Measurements from ENCODE around the gene NDUFAF8.
A peak's percentile ranks its signal among the peaks of the same experiment; 100 is the strongest.

Gene NDUFAF8, protein sequence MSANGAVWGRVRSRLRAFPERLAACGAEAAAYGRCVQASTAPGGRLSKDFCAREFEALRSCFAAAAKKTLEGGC

DNA sequence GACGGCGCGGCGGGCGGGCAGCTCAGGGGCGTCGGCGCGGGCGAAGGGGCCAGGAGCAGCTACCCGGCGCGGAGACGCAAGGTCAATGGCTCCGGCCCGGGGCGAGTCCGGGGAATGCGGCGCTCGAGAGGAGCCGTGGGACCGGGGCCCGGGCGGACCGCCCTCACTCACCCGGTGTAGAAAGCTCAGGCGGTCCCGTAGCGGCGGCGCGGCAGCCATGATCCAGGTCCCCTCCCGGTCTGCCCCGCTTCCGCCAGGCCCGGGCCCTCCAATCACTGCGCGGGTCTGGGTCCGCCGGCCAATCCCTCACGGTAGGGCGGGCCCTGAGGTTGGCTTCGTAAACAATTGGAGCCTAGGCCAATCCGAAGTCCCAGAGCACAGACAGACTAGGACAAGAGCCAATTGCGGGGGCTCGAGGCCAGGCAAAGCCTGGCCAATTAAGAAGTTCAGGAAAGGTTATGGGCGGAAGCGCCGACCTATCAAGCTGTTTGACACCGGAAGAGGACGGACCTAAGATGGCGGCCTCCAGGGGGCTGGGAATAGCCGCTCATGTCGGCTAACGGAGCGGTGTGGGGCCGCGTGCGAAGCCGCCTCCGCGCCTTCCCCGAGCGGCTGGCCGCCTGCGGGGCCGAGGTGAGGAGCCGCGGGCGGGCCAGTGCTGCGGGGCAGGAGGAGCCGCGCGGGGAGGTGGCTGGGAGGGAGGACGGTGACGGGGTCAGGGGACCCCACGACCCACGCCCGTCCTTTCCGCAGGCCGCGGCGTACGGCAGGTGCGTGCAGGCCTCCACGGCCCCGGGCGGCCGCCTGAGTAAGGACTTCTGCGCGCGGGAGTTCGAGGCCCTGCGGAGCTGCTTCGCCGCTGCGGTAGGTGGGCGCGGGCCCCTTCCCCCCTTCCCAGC lies at the start of gene NDUFAF8, which contains the start of gene TEPSIN:
Gene NDUFAF8 (plus strand): TSS at position 504 of the 899 bp plus-strand sequence. CDS start 46 bp downstream, at position 550.
Gene TEPSIN (minus strand): TSS at position 241 of the 899 bp plus-strand sequence. CDS start 22 bp downstream, at position 219.
- peak; percentile 99 for DNase-seq (ENCODE audit: low spot score)

DNA sequence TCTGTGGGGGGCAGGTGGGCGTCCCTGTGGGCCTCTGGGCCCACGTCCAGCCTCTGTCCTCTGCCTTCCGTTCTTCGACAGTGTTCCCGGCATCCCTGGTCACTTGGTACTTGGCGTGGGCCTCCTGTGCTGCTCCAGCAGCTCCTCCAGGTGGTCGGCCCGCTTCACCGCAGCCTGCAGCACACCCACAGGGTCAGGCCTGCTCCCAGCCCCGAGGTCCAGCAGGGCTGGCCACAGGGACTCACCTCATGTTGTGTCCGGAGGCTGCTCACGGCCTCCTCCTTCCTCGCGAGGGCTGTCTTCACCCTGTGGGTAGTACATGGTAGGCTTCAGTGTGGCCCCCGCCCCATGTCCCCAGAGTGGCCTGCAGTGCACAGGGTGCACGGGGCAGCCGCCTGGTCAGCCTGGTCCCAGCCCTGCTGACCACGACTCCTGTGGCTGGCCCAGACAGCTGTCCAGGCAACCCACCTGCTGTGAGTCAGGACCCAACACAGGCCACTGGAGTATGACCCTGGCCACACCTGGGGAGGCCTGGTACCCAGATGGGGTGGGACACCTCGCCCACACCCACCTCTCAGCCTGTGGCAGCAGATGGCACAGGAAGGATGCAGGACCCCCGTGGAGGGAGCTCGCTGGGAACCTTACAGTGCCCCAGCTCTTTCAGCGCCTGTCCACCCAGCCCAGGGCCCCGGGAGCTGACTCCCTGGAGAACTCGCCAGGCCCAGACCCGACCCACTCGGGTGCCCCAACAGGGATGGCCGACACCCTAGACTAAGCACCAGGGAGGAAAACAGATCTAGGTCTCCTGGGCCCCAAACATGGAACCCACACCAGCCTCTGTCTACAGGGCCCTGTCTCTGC lies 49.2 kb upstream of the NDUFAF8 start:
- DNase-seq (ENCODE audit: low spot score) = peak; percentile 47

DNA sequence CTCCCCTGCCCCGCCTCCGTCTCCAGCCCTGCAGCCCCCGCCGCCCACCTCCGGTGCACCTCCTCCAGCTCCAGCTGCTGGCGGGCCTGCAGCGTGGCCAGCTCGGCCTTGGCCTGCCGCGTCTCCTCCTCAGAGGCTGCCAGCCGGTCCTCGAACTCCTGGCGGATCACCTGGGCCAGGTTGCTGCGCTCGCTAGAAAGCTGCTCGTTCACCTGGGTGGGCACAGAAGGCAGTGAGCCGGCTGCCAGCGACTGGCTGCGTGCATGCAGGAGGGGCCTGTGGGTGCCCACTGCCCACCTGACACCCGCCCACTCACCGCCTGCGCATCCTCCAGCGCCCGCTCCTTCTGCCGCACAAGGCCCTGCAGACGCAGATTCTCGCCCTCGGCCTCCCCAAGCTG lies 48.5 kb upstream of the NDUFAF8 start:
- DNase-seq (ENCODE audit: low spot score) = no peak

DNA sequence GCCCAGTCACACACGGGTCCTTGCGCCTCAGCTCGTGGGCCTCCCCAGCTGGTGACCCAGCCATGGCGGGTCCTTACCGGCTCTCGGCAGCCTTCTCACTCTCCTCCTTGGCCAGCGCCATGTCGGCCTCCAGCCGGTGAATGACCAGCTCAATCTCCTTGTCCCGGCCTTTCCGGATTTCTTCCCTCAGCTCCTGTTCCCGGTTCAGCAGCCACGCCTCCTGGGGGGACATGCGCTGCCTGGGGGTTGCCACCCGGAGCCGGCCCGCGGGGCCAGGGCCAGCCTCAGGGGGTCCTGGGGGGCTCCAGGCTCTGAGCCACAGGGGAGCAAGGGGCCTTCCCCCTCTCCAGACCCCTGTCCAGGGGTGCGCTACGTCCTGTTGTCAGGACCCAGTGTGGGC lies 48.0 kb upstream of the NDUFAF8 start:
- DNase-seq (ENCODE audit: low spot score) = no peak

DNA sequence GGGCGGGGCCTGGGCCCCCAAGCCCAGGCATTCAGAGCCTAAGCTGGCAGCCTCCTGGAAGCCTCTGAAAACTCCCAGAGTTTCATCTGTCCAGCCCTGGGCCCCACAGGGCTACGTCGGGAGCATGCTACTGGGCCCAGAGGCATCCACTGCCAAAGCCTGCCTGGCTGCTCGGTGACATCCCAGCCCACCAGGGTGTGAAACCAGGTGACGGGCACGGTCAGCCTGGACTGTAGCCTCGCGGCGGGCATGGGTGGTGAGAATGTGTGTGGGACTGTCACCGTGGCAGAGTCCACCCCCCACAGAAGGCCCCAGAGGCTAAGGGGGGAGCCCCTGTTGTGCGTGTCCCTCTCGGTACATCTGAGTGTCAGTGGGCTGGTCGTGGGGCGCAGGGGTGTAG lies 47.5 kb upstream of the NDUFAF8 start:
- no peak for DNase-seq (ENCODE audit: low spot score)

DNA sequence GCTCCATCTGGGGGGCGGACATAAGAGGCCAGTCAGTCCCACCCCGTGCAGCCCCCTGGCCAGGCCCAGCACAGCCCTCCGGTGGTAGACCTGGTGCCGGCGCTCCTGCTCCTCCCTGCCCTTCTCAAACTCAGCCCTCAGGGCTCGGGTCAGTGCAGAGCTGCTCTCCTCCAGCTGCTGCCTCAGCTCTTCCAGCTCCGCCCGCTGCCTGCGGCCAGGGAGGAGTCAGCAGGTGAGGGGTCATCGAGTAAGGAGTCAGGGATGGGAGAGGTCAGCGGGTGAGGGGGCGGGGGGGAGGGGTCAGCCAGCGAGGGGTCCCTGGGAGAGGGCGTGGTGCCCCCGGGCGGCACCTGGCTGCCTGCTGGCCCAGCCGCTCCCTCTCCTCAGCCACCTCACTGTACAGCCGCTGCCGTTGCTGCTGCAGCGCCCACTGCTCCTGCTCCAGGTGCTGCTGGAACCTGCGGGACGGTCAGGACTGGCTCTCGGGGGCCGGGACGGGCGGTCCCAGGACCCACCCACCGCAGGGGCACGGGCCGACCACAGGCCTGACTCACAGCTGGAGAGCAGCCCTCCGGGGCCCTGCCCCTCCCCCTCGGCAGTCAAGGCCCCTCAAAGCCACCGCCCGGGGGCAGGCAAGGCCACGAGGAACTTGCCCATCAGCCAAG lies 46.6 kb upstream of the NDUFAF8 start:
- DNase-seq (ENCODE audit: low spot score) = no peak

DNA sequence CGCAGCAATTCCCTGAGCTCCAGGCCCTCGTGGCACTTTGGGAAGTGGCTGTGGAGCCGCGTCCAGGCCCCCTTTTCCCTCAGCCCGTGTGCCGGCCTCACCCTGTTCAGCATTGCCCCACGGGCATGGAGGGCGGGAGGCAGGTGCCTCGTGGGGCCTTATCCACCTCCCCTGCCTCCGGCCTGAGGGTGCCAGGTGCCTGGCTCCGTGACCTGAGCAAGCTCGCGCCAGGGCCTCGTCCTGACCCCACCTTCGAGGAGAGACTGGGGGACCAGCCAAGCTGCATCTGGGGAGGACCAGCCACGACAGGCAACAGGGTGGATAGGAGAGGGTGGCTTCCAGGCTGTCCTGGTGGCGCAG lies 46.1 kb upstream of the NDUFAF8 start:
- no peak for DNase-seq (ENCODE audit: low spot score)

DNA sequence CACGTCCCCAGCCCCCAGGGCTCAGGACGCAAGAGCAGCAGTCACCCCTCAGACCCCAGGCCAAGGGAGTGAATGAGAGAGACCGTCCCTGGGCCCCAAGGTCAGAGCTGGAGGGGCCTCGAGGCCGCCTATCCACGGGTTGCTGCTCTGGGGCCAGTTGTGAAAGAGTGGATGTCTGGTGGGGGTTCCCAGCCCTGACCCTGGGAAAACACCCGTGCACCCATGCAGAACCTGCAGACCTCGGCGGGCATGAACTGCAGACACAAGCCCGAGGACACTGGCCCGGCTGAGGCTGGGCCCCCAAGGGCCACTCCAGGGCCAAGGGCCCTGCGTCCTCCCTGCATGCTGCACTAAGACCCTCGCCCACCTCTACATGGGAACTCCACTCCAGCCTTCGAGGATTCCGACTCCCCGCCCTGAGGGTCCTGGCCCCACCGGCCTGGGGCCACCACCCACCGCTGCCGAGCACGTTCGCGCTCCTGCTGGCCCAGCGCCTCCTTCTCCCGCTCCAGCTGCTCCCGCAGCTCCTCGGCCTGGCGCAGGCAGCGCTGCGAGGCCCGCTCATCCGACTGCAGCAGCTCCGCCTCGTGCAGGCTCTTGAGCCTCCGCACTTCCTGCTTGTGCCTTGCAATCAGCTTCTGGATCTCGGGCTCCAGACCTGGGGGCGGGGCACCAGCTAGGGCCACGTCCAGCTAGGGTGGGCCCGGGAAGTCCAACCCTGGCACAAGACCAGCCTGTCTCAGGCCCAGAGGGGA lies 45.5 kb upstream of the NDUFAF8 start:
- no peak for DNase-seq (ENCODE audit: low spot score)

DNA sequence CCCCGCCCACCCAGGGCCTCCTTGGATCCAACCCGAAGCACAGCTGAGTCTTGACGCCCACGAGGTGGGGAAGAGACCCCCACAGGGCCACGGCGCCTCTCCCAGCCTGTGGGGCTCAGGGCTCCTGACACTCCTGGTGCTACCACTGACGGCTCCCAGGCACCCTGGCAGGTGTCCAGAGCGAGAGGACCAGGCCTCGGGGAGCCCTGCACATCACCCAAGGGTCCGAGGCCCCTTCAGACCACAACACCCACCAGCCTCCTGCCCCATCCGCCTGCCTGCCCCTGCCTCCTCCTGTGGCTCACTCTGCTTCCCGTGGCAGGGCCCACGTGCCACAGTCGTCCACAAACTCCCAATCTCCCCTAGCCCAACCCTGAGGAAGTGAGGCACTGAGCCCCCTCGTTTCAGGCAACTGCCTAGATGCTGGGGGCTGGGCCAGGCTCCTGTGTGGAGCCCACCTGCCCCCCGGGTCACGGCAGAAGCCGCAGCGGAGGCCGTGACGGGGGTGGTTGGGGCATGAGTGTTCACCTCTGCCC lies 44.8 kb upstream of the NDUFAF8 start:
- DNase-seq (ENCODE audit: low spot score) = no peak

DNA sequence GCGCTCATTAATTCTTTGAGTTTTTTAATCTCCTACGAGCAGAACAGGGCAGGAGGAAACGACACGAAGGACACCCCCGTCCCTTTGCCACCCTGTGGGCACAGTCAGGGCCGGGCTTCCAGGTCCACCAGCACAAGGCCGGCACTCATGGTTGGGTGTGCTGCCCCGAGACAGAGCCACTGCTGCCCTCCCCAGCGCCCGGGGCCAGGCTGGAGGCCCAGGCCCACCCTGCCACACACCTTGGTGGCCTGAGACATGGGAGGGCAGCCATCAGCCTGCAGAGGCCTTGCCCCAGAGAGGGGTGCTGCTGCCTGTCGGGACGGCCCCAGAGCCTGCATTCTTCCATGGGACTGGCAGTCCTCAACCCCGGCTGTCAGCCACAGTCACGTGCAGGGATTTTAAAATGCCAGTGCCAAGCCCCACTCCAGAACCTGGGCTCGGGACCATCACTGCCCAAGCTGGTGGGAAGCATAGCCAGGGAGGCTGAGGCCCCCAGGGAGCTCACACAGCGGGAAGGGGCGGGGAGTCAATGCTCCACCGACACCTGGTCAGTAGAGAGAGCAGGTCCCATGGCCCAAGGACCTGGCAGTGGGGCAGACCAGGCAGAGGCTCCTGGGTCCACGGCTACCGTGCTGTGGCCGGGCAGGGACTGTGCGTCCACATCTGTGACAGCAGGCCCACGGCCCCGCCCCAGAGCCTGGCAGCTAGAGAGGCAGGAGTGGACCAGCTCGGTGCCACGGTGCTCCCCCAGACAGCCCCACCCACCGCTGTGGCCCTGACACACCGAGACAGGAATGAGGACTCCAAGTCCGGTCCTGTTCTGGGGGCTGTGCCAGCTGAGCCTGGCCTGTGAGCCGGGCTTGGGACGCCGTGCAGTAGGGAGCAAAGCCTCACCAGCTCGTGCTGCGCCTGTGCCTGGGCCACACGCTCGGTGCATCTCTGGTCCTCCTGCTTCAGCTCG lies 43.9 kb upstream of the NDUFAF8 start:
- DNase-seq (ENCODE audit: low spot score) = no peak

DNA sequence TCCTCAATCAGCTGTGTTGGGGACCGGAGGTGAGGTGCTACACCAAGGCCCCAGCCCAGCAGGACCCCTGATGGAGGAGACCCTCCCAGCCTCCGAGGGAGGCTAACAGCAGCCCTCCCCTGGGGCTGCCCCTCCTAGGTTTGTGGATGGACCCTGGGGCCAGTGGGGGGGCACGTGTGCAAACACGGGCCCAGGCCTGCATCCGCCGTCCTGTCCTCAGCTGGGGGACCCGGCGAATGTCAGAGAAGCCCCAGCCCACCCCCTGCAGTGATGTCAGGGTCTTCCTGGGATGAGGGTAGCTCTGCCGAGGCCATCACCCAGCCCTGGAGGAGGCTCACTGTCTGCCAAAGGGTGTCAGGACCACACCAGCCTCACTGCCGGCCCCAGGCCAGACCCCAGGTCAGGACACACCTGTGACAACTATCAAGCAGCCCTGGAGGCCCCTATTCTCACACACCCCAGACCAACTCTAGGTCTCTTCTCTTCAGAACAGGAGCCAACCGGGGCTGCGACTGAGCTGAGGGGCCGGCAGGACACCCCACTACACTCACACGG lies 43.1 kb upstream of the NDUFAF8 start:
- no peak for DNase-seq (ENCODE audit: low spot score)

DNA sequence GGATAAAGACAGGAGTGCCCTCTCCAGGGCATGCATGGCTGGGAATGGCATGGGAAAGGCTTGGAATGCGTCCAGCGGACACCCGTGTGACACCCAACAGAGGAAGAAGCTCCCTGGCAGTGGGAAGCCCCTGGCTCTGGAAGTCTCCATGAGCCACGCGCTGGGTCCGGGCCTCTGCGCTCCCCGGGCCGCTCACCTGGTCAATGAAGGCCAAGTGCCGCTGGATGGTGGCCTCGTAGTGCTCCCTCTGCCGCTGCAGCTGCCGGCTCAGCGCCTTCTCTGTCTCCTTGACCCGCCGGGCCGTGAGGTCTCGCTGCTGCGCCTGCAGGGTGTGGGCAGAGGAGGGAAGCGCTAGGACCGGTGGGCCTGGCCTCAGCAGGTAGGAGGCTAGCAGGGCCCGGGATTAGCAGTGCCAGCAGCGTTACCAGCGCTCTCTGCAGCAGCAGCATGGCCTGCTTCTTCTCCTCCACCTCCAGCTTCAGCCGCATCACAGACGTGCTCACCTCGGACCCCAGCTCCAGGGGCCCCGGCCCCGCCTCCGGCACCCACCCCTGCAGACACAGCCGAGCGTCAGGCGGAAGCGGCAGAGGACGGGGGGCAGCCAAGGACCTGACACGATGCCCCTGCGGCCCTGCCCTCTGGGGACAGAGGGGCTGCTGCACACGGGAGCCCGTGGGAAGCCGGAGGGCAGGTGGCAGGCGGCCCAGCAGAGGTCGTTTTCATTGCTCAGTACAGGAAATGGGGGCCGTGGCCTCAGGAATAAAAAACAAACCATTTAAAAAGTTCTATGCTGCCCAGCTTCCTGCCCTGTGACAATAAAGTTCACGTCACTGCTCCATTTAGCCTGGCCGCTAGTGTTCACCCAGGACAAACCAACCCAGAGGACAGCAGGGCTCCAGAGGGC lies 42.4 kb upstream of the NDUFAF8 start:
- no peak for DNase-seq (ENCODE audit: low spot score)

DNA sequence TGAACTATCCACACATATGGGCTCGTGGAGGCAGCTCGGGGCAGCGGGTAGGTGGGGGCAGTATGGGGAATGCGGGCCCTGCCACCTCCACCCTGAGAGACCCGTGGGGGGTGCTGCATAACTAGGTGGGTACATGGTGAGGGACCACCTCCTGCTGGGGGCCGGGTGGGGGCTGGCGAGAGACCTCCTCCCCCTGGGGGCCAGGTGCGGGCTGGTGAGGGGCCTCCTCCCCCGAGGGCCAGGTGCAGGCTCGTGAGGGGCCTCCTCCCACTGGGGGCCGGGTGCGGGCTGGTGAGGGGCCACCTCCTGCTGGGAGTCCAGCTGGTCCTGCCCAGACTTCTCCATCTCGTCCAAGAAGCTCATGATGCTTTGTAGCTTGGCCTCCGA lies 41.7 kb upstream of the NDUFAF8 start:
- no peak for DNase-seq (ENCODE audit: low spot score)

DNA sequence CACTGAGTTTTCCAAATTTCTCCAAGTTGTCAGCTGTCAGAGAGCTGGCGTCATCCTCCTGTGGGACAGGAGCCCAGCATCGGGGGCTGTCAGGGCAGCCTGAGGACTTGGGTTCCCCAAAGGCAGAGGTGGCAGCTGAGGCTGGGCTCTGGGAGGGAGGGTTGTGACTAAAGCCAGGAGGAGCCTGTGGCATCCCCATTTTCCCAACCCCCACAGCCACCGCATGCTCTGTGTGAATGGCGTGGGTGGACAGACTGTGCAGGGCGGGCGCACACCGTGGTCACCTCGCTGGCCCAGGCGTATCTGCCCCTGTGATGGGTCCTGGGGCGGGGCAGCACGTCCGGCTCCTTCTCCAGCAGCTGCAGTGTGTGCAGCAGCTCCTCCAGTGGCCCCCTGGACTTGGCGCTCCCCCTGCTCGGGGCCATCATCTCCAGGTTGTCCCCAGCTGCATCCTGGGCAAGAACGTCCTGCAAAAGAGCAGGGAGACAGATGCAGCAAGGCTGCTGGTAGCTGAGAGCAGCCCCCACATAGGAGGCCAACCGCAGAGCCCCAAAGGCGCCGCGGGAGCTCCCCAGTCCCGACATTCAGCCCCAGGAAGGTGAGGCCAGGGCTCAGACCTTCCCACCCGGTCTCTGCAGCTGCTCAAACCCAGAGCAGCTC lies 41.2 kb upstream of the NDUFAF8 start:
- no peak for DNase-seq (ENCODE audit: low spot score)

DNA sequence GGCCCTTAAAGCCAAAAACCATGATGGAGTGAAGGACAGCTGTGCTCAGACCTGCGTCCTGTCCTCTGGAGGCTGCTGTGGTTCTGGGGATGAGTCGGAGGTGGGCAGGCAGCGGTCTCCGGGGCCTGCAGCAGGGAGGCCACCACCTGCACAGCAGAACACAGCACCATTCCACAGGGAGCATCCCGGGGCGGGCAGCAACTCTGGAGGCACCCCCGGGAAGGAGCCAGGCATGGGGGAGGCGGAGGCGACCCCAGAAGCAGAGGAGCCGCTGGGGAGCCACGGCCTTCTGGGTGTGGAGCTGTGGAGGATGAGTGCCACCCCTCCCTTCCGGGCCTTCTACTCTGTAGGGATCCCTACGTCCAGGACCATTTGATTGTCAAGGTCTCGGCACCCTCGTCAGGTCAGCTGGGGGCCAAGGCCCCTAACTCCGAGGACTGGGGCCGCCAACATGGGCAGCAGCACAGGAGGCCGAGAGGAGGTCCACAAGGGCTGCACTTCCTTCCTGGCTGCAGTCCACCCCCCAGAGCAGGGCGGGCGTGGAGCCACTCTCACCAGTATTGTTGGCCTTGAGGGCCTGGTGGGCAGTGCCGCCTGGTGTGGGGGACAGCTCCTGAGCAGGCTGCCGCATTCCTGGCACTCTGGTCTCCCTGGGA lies 40.2 kb upstream of the NDUFAF8 start:
- no peak for DNase-seq (ENCODE audit: low spot score)

DNA sequence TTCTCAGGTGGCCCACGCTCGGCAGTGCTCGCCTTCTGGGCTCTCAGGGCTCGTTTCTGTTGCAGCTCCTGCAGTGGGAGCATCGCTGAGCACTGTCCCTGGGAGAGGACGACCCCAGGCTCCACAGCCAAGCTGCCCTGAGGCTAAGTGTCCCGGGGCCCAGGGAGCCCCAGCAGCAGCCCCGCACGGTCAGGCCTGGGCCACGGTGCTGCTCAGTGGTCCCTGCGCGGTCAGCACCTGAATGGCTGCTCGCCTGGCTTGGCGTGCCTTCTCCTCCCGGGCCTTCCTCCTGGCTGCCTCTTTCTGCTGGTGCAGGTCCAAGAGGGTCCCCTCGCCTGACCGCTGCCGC lies 39.7 kb upstream of the NDUFAF8 start:
- DNase-seq (ENCODE audit: low spot score) = no peak

DNA sequence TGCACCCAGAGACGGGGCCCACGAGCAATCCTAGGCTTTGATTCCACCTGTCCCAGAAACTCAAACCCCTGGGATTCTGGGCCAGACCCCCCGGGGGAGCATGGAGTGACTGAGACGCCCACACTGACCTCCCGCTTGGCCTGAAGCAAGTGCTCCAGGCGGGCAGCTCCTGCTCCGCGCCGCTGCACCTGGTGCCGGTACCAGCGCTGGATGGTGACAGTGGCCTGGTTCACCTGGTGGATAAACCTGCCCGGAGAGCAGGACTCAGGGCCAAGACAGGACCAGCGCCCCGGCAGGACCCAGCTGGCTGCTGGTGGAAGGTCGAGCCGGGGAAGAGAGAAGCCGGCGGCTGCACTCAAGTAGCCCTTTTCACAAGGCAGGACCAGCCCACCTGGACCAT lies 38.9 kb upstream of the NDUFAF8 start:
- no peak for DNase-seq (ENCODE audit: low spot score)

Measured in Ammon's horn (tissue), 1 donor.